ENCODE data around the gene TUBGCP3. TPM values are rescaled to one million over a fixed set of nuclear protein-coding genes. Genes with fewer than 3 reads are reported as not detected.

Gene TUBGCP3
- total and polyA plus RNA-seq, 11 donors = 6.0 to 23.5 (median 15.6) TPM

- Histone ChIP-seq H3K4me3 (peak overlapping the region; percentile 13 to 63 (median 55)), H3K27me3 (peaks cover 0 to 5% (median 0%) of the 10 kb centered on the region in 9 donors), H3K27ac (peak overlapping the region in 10 of 12 donors; percentile 11 to 78 (median 62)), H3K36me3 (no peaks in the 10 kb centered on the region), H3K4me1 (peaks cover 0 to 12% (median 2%) of the 10 kb centered on the region in 12 donors), H3K9me3 (no peaks in the 10 kb centered on the region)
- ATAC-seq = peak; percentile 99 to 100 (median 100)
- DNase-seq = peak; percentile 93 to 97 (median 95)
- peak; percentile 92 to 99 (median 96) for TF ChIP-seq CTCF (IDR thresholded peaks at IDR 0.05)
- TF ChIP-seq POLR2A (IDR thresholded peaks at IDR 0.05) = peak in 1 of 2 donors; percentile 54
- intact Hi-C loops (cut with DNase I) = loop anchor here (1.0 to 10.0 kb wide), 10 partner anchors 19 to 1134 kb away; no protein-coding TSS in a partner anchor
- WGBS, 4 donors = 1 to 3% (median 2%) methylated on average over 30 to 45 of the region's 45 CpGs
Observed at GRCh38 chr13:112606109-112607001, 18.4 kb upstream of the TUBGCP3 start.

GRCh38 chr13:112605531-112605990, 17.6 kb upstream of the TUBGCP3 start:
- no peak for TF ChIP-seq CTCF (IDR thresholded peaks at IDR 0.05)
- no peak for TF ChIP-seq POLR2A (IDR thresholded peaks at IDR 0.05)
- WGBS, 4 donors = 71 to 77% (median 73%) methylated on average over 18 of the region's 18 CpGs
- DNase-seq (no peak), ATAC-seq (no peak)
- peaks cover 0 to 5% (median 0%) of the 10 kb centered on the region in 9 donors for H3K27me3 ChIP-seq
- peak overlapping the region in 7 of 12 donors; percentile 11 to 78 (median 69) for H3K27ac ChIP-seq
- no peaks in the 10 kb centered on the region for H3K9me3 ChIP-seq
- intact Hi-C loops (cut with DNase I) = loop anchor here (5.0 to 10.0 kb wide), 7 partner anchors 91 to 1133 kb away; no protein-coding TSS in a partner anchor
- H3K4me1 ChIP-seq = peaks cover 0 to 12% (median 2%) of the 10 kb centered on the region in 12 donors
- H3K4me3 ChIP-seq = peak overlapping the region in 11 of 12 donors; percentile 35 to 63 (median 56)
- no peaks in the 10 kb centered on the region for H3K36me3 ChIP-seq

- peaks cover 0 to 5% (median 0%) of the 10 kb centered on the region in 9 donors for H3K27me3 ChIP-seq
- no peak overlapping the region for H3K27ac ChIP-seq
- H3K9me3 ChIP-seq = no peaks in the 10 kb centered on the region
- H3K4me3 ChIP-seq = no peak overlapping the region
- TF ChIP-seq POLR2A (IDR thresholded peaks at IDR 0.05) = no peak
- TF ChIP-seq CTCF (IDR thresholded peaks at IDR 0.05) = no peak
- peaks cover 0 to 12% (median 2%) of the 10 kb centered on the region in 12 donors for H3K4me1 ChIP-seq
- ATAC-seq (no peak), DNase-seq (no peak)
- WGBS, 4 donors = 53 to 76% (median 69%) methylated on average over 5 of the region's 5 CpGs
- intact Hi-C loops (cut with DNase I) = loop anchor here in 7 of 10 donors (10.0 kb wide), 4 partner anchors 89 to 1129 kb away; no protein-coding TSS in a partner anchor
- H3K36me3 ChIP-seq = no peaks in the 10 kb centered on the region
Observed at GRCh38 chr13:112603641-112604225, 15.8 kb upstream of the TUBGCP3 start.
